Measurements from ENCODE around the gene OR5V1.
"Not testable (repeated sequence)": the region's sequence is repeated elsewhere in the genome, so short reads cannot be mapped to it uniquely, and the experiment has no call there.

OR5V1 gene

DNA sequence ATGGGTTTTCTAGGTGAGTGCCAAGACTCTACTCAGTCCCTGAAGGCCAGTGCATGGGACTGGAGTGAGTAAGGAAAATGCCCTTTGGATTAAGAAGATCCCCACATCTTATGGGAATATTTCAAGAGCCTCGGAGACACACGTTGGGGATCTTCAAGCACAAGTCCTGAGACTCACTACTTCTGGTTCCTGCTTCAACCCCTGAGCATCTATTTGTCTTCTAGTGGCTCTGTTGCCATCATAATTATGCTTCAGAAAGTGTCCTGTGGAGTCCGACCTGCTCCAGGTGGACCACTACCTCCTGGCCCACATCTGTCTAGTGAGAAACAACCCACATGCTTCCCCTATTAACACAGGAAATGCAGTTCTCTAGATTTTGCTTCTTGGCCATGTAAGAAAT is at the start of gene OR5V1:
Gene OR5V1, minus strand, starts transcription at position 101 of the 400 bp plus-strand sequence. CDS start 12,670 bp downstream, outside the sequence.
- no peak for DNase-seq (ENCODE audit: low read depth in 1 of 2, low spot score in 1 of 2)

DNA sequence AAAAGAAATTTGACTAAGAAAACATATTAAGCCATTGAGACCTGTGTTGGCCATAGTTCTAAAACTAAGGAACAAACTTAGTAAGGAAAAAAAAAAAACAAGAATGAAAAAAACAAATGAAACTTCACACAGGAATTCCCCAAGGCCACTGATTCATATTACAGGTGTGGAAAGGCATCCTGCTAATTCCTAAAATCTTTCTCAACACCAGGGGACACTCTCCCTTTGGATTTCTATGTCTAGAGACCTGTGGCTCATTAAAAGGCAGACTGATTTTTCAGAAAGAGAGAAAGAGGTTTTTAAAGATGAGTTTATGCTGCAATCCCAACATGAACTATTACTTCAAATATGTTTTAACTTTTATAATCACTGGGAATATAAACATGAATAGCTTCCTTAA is 45.9 kb upstream of the OR5V1 start, which contains the start of gene OR12D1:
Gene OR12D1, plus strand, starts transcription at position 341 of the 400 bp plus-strand sequence.
- DNase-seq (ENCODE audit: low read depth in 1 of 2, low spot score in 1 of 2): no peak

DNA sequence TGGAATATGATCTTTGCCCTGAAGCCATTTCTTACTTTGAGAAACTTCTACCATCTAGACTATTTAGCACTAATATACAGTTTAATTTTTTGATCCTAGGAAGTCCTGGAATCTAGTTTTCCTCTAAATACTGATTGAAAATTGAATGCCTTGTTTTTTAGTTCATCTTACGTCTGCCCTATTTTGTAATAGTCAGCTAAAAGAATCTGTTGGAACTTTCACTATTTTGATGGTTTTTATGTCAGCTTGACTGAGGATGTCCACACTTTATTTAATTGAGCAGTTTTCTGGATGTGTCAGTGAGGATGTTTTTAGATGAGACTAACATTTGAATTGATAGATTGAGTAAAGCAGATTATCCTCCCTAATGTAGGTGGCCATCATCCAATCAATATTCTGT is 35.1 kb upstream of the OR5V1 start:
- no peak for DNase-seq (ENCODE audit: low read depth in 1 of 2, low spot score in 1 of 2)

DNA sequence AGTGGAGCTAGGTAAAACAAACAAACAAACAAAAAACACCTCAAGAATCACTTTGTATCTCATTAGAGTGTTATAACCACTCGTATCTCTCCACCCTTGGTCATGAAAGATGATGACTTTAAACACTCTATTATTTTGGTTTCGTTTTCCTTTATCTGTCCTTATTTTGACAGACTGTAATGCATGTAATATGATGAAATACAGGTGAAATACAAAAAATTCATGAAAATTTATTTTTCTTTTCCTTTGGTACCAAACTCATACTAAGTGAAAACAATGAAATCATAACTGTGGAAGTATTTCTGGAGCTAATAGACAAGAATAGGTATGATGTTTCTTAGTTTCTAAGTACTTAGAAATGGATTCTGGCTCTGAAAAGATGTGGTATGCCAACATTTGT is 30.9 kb upstream of the OR5V1 start:
- no peak for DNase-seq (ENCODE audit: low read depth in 1 of 2, low spot score in 1 of 2)

GRCh38 chr6:29395331-29395730 is 26.7 kb upstream of the OR5V1 start, which contains the start of gene OR12D2:
Gene OR12D2, plus strand, starts transcription at chr6:29395631. Its CDS starts 1,069 bp downstream, at chr6:29396700.
- DNase-seq (ENCODE audit: low read depth in 1 of 2, low spot score in 1 of 2): no peak

DNA sequence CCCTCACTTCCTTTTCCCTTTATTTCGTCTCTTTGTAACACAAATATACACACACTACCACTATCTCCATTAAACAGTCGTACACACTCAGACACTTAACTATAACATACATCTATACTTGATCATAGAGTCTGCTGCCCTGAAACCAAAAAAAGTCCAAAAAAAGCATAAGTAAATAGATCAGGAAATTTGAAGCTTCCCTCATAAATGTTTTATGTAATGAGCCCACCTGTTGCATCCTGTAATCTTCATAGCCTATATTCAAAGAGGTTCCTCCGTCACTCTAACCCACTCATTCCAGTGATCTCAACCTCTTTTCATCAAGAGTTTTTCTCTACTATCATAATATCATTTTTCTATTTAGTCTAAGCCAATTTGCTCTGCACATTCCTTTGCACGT is 19.9 kb upstream of the OR5V1 start:
- no peak for DNase-seq (ENCODE audit: low read depth in 1 of 2, low spot score in 1 of 2)

DNA sequence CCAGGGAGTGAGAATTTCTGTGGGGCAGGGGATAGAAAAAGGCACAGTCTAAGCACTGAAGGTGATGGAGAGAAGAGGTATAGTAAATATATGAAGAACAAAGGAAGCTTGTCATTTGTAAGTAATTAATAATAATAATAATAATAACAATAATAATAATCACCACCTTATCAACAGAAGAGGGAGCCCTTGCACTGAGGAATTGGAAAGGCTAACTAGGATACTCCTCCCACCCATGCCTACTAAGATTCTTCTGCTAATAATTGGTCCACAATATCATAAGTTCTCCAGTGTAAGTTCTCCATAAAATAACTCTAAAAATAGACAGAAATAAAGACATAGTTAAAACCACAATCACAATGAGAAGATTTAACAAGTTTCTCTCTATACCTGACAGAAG is 7.3 kb upstream of the OR5V1 start:
- DNase-seq (ENCODE audit: low read depth in 1 of 2, low spot score in 1 of 2): no peak

- no peak for DNase-seq (ENCODE audit: low read depth in 1 of 2, low spot score in 1 of 2)
These were observed 6.5 kb upstream of the OR5V1 start, which contains the start of gene OR12D3 for GRCh38 chr6:29375191-29375590. Gene OR12D3, minus strand, starts transcription at chr6:29375291. Its CDS starts 4 bp downstream, at chr6:29375287.

DNA sequence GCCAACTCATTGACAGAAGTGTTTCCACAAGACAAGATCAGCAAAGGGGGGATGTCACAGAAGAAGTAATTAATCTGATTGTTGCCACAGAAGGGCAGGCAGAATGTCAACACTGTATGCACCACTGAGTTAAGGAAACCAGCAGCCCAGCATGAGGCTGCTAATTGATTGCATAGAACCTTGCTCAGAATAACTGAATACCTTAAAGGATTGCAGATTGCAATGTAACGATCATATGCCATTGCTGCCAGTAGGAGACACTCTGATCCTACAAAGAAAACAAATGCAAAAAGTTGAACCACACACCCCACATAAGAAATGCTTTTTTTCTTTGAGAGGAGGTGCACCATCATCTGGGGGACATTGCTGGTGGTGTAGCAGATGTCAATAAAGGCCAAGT is 13.1 kb downstream of the OR5V1 start:
- DNase-seq (ENCODE audit: low read depth in 1 of 2, low spot score in 1 of 2): no peak

DNA sequence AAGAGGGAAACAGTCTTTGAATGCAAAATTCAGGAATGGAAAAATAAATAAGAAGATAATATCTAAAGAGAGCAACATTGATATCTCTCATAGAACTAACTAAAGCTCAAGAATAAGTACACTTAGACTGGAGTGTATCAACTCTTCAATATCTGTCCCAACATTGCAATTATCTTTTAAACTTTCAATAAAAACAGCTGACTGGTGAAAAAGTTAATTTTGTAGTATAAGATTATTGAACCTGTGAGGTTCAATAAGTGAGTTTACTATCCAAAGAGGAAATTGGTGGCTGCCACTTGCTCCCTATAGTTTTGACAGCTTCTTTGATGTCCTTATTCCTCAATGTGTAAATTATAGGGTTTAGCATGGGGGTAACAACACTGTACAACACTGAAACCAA is 13.7 kb downstream of the OR5V1 start:
- no peak for DNase-seq (ENCODE audit: low read depth in 1 of 2, low spot score in 1 of 2)

- DNase-seq (ENCODE audit: low read depth in 1 of 2, low spot score in 1 of 2): not testable (repeated sequence)
These were observed 19.3 kb downstream of the OR5V1 start for GRCh38 chr6:29349348-29349747.

GRCh38 chr6:29345380-29345779 is 23.3 kb downstream of the OR5V1 start:
- DNase-seq (ENCODE audit: low read depth in 1 of 2, low spot score in 1 of 2): no peak

DNA sequence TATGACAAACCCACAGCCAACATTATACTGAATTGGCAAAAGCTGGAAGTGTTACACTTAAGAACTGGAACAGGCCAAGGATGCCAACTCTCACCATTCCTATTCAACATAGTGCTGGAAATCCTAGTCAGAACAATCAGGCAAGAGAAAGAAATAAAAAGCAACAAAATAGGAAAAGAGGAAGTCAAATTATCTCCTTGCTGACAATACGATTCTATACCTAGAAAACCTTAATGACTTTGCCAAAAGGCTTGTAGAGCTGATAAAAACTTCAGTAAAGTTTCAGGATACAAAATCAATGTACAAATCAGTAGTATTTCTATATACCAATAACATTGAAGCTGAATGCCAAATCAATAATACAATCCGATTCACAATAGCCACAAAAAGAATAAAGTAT is 32.4 kb downstream of the OR5V1 start:
- DNase-seq (ENCODE audit: low read depth in 1 of 2, low spot score in 1 of 2): no peak

- no peak for DNase-seq (ENCODE audit: low read depth in 1 of 2, low spot score in 1 of 2)
These were observed 36.0 kb downstream of the OR5V1 start for GRCh38 chr6:29332676-29333075.

DNA sequence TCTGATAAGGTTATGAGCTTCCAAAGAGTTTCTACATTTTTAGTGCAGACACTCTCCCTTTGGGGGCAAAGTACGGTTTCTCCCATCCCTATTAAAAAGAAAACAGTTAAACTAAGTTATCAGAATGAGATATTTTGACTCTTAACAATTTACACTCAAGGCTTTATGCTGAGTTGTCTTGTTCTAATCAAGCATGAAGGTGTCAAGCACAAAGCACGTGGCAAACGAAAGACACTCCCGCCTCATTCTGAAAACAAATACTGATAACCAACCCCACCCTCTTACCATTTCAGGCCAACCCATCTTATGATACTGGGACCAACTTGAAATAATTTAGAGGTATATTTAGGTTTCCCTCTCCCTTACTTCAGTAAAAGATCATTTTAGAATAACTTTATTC is 42.9 kb downstream of the OR5V1 start:
- DNase-seq (ENCODE audit: low read depth in 1 of 2, low spot score in 1 of 2): no peak

DNA sequence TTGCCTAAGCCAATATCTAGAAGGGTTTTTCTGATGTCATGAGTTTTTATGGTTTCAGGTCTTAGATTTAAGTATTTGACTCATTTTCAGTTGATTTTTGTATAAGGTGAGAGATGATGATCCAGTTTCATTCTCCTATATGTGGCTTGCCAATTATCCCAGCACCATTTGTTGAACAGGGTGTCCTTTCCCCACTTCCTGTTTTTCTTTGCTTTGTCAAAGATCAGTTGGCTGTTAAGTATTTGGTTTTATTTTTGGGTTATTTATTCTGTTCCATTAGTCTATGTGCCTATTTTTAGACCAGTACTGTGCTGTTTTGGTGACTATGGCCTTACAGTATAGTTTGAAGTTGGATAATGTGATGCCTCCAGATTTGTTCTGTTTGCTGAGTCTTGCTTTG is 45.3 kb downstream of the OR5V1 start:
- not testable (repeated sequence) for DNase-seq (ENCODE audit: low read depth in 1 of 2, low spot score in 1 of 2)

DNA sequence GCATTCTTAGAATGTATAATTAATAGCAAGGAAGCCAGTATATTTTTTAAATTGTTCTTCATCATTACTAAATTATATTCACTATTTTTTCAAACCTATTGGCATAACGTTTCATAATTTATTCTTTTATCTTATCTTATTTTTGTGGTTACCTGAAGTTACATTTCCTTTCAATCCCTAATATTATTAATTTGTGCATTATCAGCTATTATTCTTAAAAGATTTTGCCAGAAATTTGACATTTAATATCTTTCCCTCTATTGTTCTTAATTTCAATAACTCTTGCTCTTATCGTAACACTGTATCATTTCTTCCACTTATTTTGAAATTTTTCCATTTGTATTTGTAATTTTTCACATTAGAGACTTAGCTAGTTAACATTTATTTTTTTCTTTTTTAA is 48.7 kb downstream of the OR5V1 start:
- no peak for DNase-seq (ENCODE audit: low read depth in 1 of 2, low spot score in 1 of 2)
